HG02885 (cell line): ENCODE data around the gene ZNF511.
A peak's percentile ranks its signal among the peaks of the same experiment; 100 is the strongest.
"Not testable (repeated sequence)": the region's sequence is repeated elsewhere in the genome, so short reads cannot be mapped to it uniquely, and the experiment has no call there.

Source experiments
- ATAC-seq: cut with Tn5 transposase; IDR thresholded peaks from one replicate; pipeline ENCODE4 v1.9.1; 2021; ENCODE audit warnings: mild to moderate bottlenecking; ENCODE audit not compliant: unreplicated experiment, poor library complexity

ZNF511 gene, protein sequence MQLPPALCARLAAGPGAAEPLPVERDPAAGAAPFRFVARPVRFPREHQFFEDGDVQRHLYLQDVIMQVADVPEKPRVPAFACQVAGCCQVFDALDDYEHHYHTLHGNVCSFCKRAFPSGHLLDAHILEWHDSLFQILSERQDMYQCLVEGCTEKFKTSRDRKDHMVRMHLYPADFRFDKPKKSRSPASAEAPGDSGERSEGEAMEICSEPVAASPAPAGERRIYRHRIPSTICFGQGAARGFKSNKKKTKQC

DNA sequence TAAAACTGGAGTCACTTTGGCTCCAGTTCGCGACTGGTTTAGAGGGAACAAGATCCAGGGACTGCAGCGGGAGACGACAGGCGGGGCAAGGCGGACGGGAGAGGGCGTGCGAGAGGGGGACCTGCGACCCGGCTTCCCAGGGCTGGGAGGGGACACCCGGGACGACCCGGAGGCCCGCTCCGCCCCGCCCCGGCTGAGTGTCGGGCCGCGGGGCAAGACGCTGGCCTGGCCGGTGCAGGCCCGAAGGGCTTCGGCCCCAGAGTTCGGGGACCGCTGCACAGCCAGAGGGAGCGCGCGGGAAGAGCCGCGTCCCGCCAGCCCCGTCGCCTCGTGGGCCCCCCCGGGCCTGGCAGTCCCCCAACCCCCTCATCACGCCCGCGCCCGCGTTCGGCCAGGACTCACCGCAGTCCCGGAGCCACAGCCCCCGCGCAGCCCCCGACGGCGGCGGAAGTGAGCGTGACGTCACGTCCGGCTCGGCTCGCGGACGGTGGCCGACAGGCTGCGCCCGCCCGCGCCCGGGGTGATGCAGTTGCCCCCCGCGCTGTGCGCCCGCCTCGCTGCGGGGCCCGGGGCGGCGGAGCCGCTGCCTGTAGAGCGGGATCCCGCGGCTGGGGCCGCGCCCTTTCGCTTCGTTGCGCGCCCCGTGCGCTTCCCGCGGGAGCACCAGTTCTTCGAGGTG, at the start of gene ZNF511, which contains the start of gene TUBGCP2:
Gene ZNF511, plus strand, starts transcription at position 494 of the 679 bp plus-strand sequence. Its CDS starts 30 bp downstream, at position 524.
Gene TUBGCP2, minus strand, starts transcription at position 452 of the 679 bp plus-strand sequence. CDS start 5,931 bp downstream, outside the sequence.
- peak; percentile 74 for ATAC-seq

GRCh38 chr10:133259602-133259989, 49.1 kb upstream of the ZNF511 start:
- ATAC-seq = no peak

GRCh38 chr10:133260895-133261725, 47.6 kb upstream of the ZNF511 start:
- peak; percentile 55 for ATAC-seq

DNA sequence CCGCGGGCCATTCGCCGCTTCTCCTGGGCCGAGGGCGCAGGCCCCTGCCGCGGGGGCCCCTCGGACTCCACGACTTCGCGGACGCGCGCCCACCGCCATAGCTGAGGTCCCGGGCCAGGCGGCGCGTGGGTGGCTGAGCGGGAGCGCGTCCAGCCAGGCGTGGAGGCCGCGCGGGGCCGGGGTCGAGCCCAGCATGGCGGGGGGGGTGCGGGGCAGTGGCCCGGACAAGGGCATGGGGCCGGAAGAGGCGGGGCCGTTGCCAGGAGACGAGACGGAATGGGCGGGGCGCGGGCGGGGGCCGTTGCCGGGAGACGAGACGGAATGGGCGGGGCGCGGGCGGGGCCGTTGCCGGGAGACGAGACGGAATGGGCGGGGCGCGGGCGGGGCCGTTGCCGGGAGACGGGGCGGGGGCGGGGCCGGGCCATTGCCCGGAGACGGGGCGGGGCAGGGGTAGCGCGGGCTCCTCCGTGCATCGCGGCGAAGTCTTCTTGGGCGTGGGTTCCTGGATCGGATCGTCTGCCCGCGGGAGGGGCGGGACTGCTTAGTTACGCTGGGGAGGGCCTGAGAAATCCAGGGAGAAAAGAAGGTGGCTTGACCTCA, 46.9 kb upstream of the ZNF511 start:
- ATAC-seq = peak; percentile 66

DNA sequence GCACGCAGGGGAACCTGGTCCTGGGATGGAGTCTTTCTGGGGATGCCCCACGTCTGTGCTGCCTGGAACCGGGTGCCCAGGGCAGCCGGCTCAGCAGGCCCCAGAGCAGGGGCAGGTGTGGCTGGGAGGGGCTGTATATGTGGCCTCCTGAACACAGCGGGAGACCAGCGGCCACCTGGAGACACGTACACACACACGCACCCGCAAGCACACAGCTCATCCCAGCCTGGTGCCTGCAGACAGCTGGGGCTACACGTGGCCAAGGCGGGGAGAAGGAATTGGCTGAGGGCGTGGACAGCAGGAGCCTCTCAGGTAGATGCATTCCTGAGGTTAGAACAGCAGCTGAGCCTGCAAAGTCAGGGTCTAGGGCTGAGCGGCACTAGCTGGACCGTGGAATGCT, 46.0 kb upstream of the ZNF511 start:
- no peak for ATAC-seq

DNA sequence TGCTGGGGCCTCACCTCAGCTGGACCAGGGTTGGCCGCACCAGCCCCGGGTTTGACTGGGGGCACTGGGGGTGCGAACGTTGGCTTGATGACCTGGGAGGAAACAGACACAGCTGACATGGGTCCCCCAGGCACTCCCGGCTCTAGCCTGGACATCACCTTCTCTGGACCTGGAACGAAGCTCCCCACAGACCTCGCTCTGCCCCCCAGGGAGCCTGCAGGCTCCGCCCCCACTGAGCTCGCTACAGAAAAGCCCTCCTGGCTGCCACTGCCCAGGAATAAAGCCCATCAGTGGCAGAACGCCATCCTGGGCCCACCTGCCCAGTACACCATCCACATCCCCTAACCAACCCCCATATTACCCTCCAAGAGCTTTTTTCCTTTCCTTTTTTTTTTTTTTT, 45.0 kb upstream of the ZNF511 start:
- ATAC-seq = no peak

DNA sequence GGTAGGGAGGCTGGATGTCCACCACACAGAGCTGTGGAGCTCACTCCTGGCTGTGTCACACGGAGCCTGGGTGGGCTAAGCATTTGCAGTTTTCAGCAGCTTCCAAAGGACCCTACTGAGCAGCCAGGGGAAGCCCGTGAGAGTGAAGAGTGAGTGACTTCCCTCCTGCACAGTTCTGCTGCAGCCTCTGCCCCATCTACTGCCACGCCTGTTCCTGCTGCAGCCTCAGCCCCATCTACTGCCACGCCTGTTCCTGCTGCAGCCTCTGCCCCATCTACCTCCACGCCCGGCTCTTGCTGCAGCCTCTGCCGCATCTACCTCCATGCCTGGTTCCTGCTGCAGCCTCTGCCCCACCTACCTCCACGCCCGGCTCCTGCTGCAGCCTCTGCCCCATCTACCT, 44.3 kb upstream of the ZNF511 start:
- ATAC-seq = no peak

GRCh38 chr10:133265052-133265451, 43.7 kb upstream of the ZNF511 start:
- ATAC-seq = not testable (repeated sequence)

- no peak for ATAC-seq
These were observed 42.5 kb upstream of the ZNF511 start for GRCh38 chr10:133266056-133266795.

DNA sequence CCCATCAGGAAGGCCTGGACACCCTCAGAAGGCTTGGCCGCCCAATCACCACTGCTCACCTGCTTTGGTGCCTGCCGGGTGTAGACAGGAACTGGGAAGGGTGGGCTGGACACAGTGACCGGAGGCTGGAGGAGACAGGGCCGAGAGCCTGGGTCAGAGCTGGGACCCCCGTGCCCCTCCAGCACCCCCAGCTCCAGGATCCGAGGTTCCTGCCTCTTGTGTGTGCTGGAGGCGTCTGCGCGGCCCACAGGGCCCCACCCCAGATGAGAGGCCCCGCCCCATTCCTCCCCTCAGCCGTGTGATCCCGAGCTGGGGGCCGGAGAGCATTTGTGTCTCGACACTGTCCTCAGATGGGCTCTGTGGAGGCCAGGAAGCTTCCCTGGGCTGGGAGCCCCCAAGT, 41.4 kb upstream of the ZNF511 start:
- no peak for ATAC-seq

DNA sequence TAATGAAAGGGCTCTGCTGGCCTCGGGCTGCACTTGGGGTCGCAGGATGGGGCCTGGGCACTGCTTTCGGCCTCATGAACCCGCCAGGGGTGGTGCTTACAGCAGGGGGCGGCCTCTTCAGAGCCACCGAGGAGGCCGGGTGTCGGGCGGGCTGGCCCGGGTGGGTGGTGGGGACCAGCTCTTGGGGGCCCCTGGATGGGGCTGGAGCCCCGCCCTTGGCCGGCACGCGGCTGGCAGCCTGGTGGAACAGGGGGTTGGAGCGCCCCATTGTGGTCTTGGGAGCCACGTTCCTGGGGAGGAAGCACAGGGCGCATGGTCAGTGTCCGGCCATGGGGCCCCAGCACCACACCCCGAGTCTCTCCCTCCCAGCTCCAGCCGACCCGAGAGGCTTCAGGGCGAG, 40.9 kb upstream of the ZNF511 start:
- no peak for ATAC-seq

- no peak for ATAC-seq
These were observed 40.2 kb upstream of the ZNF511 start for GRCh38 chr10:133268532-133268931.

GRCh38 chr10:133269367-133269766, 39.3 kb upstream of the ZNF511 start:
- no peak for ATAC-seq

GRCh38 chr10:133270204-133270603, 38.5 kb upstream of the ZNF511 start:
- ATAC-seq = no peak

- no peak for ATAC-seq
These were observed 37.9 kb upstream of the ZNF511 start for GRCh38 chr10:133270773-133271297.

DNA sequence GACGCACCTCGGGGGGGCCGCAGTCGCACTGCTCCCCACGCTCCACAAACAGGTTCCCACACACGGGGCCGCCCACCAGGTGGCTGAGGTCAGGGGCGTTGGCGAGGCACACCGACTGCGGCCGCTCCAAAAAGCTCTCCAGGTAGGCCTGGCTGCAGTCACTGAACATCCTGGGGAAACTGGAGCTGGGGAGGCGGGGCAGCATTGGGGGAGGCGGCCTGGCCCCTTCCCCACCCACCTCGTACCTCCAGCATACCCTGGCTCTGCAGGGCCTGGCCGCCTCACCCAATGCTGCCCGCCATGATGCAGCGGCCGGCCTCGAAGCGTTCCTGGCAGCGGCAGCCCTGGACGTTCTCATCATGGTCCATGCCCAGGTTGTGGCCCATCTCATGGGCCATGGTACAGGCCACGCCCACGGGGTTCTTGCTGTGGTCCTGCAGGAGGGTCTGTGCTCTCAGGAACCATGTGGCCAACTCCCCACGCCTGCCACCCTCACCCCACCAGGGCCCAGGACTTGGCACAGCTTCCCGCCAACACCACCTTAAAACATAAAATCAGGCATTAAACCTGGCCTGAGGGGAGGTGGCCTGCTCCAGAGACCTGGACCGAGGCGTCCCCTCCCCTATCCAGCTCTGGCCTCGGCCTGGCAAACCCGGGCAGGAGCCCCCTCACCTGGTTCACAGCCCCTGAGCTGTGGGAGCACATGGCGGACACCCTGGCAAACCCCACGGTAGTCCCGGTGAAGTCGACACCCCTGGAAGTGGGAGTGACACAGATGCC, 37.0 kb upstream of the ZNF511 start:
- ATAC-seq = no peak

GRCh38 chr10:133272301-133272963, 36.3 kb upstream of the ZNF511 start:
- no peak for ATAC-seq

DNA sequence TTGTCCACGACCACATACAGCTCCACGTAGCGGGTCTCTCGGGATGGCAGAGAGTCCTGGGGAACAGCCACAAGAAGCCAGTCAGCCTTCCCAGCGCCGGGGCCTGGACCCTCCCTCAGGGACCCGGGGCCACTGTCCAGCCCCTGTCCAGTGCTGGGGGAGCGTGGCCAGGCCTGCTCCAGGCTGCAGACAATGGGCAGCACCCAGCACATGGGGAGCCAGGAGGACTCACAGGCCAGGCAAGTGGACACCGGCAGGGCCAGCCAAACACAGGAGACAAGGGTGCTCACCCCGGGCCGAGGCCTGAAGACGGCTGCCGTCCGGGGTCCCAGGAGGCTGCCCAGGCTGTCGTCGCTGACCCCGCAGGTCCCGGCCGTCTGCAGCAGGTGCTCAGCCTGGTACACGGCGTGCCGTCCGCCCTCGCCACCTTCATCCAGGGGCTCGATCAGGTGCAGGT, 35.7 kb upstream of the ZNF511 start:
- ATAC-seq = no peak
